ENCODE measurements around the gene FZD8.
A peak's percentile ranks its signal among the peaks of the same experiment; 100 is the strongest.

FZD8 gene

DNA sequence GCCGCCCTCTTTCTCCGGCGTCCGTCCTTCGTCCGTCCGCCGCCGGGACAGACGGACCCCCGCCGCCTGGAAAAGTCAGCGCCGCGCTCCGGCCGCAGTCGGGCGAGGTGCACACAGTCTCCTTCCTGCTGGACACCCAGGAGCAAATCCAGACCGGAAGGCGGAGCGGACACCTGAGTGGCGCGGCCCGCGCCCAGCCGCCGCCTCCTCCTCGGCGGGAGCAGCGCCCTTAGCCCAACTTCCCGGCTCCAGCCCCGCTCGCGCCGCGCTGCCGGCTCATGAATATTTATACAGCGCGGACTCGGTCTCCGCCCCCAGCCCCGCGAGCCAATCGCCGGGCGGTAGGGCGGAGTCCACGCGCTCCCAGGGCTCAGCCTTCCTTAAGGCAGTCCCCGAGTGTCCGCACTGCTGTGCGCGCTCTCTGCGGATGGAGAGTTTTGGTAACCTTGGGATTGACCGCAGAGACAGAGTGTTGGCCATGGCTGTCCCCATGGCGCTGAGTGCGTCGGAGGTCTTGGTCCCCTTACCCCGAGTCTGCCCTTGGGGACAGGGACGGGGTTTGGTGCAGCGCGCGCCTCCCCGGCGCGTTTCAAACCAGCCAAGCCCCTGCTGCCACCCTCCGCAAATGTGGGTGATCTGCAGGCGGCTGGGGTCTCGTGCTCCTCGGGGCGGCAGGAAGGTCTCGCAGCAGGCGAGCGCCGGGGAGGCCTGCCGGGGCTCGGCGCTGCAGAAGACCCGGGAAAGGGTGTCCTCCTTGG is at the start of gene FZD8 (continued):
- no peak for TF ChIP-seq BCL11A (tag by site-specific recombination; IDR thresholded peaks at IDR 0.05; ENCODE audit: low read depth)
- TF ChIP-seq, protein P1, sequence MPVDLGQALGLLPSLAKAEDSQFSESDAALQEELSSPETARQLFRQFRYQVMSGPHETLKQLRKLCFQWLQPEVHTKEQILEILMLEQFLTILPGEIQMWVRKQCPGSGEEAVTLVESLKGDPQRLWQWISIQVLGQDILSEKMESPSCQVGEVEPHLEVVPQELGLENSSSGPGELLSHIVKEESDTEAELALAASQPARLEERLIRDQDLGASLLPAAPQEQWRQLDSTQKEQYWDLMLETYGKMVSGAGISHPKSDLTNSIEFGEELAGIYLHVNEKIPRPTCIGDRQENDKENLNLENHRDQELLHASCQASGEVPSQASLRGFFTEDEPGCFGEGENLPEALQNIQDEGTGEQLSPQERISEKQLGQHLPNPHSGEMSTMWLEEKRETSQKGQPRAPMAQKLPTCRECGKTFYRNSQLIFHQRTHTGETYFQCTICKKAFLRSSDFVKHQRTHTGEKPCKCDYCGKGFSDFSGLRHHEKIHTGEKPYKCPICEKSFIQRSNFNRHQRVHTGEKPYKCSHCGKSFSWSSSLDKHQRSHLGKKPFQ (tag by site-specific recombination; IDR thresholded peaks at IDR 0.05), result no peak
- TF ChIP-seq, protein P2, sequence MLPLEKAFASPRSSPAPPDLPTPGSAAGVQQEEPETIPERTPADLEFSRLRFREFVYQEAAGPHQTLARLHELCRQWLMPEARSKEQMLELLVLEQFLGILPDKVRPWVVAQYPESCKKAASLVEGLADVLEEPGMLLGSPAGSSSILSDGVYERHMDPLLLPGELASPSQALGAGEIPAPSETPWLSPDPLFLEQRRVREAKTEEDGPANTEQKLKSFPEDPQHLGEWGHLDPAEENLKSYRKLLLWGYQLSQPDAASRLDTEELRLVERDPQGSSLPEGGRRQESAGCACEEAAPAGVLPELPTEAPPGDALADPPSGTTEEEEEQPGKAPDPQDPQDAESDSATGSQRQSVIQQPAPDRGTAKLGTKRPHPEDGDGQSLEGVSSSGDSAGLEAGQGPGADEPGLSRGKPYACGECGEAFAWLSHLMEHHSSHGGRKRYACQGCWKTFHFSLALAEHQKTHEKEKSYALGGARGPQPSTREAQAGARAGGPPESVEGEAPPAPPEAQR (tag by site-specific recombination; IDR thresholded peaks at IDR 0.05), result no peak
- TF ChIP-seq ZNF324 (tag by site-specific recombination; IDR thresholded peaks at IDR 0.05), result no peak
- TF ChIP-seq ZNF311 (tag by site-specific recombination; IDR thresholded peaks at IDR 0.05; ENCODE audit: borderline replicate concordance), result no peak
- TF ChIP-seq ZNF473 (tag by site-specific recombination; IDR thresholded peaks at IDR 0.05), result no peak
- no peak for TF ChIP-seq ZSCAN4 (tag by site-specific recombination; IDR thresholded peaks at IDR 0.05)
- TF ChIP-seq ZNF239 (tag by site-specific recombination; IDR thresholded peaks at IDR 0.05), result no peak
- no peak for TF ChIP-seq ZNF114 (tag by site-specific recombination; IDR thresholded peaks at IDR 0.05)
- TF ChIP-seq ZNF202 (tag by site-specific recombination; IDR thresholded peaks at IDR 0.05; ENCODE audit: borderline replicate concordance), result no peak
- TF ChIP-seq, protein P3, sequence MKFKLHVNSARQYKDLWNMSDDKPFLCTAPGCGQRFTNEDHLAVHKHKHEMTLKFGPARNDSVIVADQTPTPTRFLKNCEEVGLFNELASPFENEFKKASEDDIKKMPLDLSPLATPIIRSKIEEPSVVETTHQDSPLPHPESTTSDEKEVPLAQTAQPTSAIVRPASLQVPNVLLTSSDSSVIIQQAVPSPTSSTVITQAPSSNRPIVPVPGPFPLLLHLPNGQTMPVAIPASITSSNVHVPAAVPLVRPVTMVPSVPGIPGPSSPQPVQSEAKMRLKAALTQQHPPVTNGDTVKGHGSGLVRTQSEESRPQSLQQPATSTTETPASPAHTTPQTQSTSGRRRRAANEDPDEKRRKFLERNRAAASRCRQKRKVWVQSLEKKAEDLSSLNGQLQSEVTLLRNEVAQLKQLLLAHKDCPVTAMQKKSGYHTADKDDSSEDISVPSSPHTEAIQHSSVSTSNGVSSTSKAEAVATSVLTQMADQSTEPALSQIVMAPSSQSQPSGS (tag by site-specific recombination; IDR thresholded peaks at IDR 0.05; ENCODE audit: low read depth), result no peak
- TF ChIP-seq SALL2 (tag by site-specific recombination; IDR thresholded peaks at IDR 0.05; ENCODE audit: borderline replicate concordance), result no peak
- TF ChIP-seq ZNF600 (tag by site-specific recombination; IDR thresholded peaks at IDR 0.05), result peak; percentile 75
- TF ChIP-seq ZNF184 (tag by site-specific recombination; IDR thresholded peaks at IDR 0.05), result no peak
- TF ChIP-seq KLF9 (tag by site-specific recombination; IDR thresholded peaks at IDR 0.05; ENCODE audit: low read depth), result peak; percentile 48; the same call in 1 of the 2 replicates
- no peak for TF ChIP-seq ZNF350 (tag by site-specific recombination; IDR thresholded peaks at IDR 0.05)
- TF ChIP-seq ZNF571 (tag by site-specific recombination; IDR thresholded peaks at IDR 0.05), result no peak
- no peak for TF ChIP-seq OSR2 (tag by site-specific recombination; IDR thresholded peaks at IDR 0.05)
- TF ChIP-seq ZNF555 (tag by site-specific recombination; conservative IDR thresholded peaks at IDR 0.05), result no peak
- peak; percentile 13 for TF ChIP-seq ZSCAN30 (tag by site-specific recombination; IDR thresholded peaks at IDR 0.05)
- no peak for TF ChIP-seq ZNF549 (tag by site-specific recombination; IDR thresholded peaks at IDR 0.05)
- peak; percentile 66 for TF ChIP-seq GLIS2 (tag by site-specific recombination; IDR thresholded peaks at IDR 0.05)
- TF ChIP-seq ZBTB20 (tag by site-specific recombination; IDR thresholded peaks at IDR 0.05), result peak; percentile 95
- no peak; the same call in 1 of the 2 replicates for TF ChIP-seq ZNF768 (tag by site-specific recombination; IDR thresholded peaks at IDR 0.05)
- no peak for TF ChIP-seq ZNF112 (tag by site-specific recombination; IDR thresholded peaks at IDR 0.05)
- no peak for TF ChIP-seq KLF1 (tag by site-specific recombination; IDR thresholded peaks at IDR 0.05)
- peak; percentile 92 for TF ChIP-seq ZNF449 (tag by site-specific recombination; IDR thresholded peaks at IDR 0.05)
- TF ChIP-seq, protein P4, sequence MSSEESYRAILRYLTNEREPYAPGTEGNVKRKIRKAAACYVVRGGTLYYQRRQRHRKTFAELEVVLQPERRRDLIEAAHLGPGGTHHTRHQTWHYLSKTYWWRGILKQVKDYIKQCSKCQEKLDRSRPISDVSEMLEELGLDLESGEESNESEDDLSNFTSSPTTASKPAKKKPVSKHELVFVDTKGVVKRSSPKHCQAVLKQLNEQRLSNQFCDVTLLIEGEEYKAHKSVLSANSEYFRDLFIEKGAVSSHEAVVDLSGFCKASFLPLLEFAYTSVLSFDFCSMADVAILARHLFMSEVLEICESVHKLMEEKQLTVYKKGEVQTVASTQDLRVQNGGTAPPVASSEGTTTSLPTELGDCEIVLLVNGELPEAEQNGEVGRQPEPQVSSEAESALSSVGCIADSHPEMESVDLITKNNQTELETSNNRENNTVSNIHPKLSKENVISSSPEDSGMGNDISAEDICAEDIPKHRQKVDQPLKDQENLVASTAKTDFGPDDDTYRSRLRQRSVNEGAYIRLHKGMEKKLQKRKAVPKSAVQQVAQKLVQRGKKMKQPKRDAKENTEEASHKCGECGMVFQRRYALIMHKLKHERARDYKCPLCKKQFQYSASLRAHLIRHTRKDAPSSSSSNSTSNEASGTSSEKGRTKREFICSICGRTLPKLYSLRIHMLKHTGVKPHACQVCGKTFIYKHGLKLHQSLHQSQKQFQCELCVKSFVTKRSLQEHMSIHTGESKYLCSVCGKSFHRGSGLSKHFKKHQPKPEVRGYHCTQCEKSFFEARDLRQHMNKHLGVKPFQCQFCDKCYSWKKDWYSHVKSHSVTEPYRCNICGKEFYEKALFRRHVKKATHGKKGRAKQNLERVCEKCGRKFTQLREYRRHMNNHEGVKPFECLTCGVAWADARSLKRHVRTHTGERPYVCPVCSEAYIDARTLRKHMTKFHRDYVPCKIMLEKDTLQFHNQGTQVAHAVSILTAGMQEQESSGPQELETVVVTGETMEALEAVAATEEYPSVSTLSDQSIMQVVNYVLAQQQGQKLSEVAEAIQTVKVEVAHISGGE (tag by site-specific recombination; conservative IDR thresholded peaks at IDR 0.05; ENCODE audit: low read depth), result peak; percentile 88
- no peak for TF ChIP-seq ZBTB21 (tag by site-specific recombination; IDR thresholded peaks at IDR 0.05)
- 0 out of 2 replicates have a peak, but pooled peaks have one; percentile 13 for TF ChIP-seq ZNF791 (tag by site-specific recombination; IDR thresholded peaks at IDR 0.05)
